NCI-H226 (cell line): Measurements from ENCODE around the gene SDK1.

Experiments used
- DNase-seq: peaks from one replicate; pipeline ENCODE4 v3.0.0-alpha.2; 2015

Gene SDK1

DNA sequence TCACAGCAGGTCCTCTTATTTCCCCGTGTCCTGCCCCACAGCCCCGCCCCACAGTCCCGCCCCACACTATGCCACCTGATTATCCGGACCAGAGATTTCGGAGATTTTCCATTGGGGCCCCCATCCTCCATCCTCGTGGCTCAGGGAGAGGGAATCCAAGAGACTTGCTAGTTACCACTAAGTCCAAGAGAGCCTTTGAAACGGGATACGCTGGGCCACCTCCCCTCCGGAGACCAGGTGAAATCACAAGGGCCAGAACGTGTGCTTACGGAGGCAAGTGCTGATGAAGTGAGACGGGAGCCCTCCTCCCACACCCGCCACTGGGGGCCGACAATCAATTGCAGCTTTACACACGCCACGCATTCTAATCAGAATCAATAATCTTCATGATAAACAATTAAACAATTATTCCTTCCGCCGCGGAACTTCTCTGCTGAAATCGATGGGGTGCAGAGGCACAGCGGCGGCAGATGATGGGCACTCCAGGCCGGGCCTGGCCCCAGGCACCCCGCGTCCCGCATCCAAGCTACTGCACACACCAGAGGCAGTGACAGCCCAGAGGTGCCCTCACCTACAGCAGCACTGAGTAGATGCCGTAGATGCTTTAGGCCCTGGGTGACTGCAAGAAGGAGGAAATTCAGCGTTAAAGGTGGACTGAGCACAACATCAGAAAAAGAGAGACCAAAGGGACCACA is 847.0 kb downstream of the SDK1 start:
- DNase-seq = no peak

DNA sequence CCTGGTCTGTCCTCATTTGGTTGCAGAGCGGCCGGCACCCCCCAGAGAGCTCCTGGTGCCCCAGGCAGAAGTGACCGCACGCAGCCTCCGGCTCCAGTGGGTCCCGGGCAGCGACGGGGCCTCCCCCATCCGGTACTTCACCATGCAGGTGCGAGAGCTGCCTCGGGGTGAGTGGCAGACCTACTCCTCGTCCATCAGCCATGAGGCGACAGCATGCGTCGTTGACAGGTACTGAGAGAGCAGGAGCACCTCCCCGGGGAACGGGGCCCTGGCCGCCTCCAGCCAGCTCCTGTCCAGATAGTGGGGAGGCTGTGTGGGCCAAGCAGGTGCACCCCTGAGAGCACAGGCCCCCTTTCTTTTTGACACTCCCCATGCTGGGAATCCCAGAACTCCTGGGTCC is 848.2 kb downstream of the SDK1 start:
- no peak for DNase-seq

DNA sequence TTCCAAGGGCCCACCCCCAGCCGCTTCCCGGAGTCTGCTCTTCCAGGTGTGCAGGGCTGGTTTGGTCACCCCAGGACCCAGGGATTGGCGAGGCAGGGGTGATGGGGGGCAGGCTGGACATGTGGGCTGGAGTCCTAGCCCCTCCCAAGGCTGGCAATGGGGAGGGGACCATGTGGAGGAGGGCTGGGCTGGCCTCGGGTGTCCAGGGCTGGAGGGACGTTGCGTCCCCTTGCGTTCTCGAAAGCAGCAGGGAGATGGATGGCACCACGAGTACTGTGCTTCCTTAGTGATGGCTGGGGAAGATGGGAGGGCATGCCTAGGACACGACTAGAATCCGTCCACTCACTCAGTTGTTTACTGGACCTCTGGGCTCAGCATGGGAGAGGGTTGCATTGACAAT is 848.6 kb downstream of the SDK1 start:
- DNase-seq = no peak

DNA sequence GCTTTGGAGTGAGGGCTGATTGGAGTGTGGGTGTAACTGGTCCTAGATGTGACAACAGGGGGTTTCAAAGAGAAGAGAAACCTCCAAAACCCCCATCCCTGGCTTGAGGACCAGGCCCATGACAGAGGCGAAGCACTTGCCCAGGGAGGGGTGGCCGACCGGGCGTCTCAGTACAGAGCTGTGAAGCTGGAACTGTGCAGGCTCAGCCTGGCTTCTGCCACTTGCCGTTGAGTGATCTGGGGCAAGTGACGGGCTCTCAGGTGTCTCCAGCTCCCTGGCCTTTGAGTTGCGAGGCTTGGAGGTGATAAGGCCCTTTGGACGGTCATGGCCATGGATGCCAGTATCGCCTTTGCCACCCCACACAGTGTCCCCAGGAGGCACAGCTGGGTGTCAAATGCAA is 849.7 kb downstream of the SDK1 start:
- no peak for DNase-seq

DNA sequence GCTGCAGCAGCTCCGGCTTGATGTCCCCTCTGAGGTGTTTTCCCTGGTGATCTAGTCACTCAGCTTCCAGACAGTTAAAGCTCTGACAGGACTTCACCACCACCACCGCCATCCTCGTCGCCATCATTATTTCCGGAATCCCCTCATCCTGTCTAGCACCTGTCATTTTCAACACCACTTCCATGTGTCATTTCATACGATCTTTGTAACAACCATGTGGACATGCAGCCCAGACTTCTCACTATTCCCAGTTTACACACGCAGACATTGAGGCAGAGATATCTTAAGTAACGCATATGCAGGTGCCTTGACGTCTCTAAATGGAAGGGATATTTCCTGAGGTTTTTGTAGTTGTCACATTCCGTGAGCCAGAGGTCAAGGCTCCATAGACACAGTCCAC is 850.5 kb downstream of the SDK1 start:
- DNase-seq = no peak

DNA sequence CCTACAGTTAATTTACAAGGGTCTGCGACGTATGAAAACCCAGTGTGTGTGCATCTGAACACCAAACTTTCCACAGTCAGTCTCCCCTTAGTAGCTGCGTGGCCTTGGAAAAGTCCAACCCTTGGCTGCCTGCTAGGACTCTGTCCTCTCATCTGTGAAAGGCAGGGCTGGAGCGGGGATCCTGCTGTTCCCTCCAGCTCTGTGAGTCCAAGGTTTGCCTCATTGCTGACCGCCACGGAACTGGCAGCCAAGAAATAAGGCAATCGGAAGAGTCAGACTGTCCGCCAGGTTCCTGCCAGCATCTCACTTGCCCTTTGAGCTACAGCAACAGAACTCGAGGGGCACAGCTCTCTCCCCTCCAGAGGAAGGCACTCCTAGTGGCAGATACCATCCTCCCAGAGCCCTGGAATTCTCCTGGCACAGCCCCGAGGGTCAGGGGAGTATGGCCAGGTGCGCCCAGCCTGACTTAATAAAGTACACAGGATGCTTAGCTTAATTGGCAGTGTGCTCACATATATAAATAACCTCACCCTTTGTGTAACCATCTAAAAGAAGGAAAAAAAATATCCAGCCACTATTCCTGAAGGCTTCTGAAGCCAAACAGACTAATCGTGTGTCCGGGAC is 851.0 kb downstream of the SDK1 start:
- DNase-seq = no peak

DNA sequence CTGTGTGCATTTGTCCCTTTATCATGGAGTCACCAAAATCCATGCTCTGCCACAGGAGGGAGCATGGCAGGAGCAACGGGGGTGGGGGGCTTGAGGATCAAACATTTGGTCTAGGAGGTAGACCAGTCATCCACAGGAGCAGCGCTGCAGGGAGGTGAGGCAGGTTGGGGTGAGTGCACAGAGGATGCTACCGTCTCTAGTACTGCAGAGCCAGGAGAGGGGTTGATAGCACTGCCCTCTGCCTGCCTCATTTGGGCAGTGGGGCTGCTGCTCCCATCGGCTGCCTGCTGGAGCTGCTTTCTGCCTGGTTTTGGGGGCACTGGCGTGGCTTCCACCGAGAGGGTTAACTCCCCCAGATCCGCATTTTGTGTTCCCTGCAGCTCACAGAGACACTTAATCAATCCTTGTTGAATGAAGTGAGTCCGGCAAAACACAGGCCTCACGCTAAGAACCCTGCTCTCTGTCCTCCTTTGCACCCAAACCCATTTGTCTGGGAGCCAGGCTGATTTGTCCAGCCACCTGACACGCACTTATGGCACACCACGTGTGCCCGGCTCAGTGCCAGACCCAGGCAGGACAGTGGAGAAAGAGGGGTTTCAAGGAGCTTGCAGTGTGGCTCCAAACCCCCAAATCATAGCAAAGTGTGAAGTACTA is 854.0 kb downstream of the SDK1 start:
- no peak for DNase-seq

DNA sequence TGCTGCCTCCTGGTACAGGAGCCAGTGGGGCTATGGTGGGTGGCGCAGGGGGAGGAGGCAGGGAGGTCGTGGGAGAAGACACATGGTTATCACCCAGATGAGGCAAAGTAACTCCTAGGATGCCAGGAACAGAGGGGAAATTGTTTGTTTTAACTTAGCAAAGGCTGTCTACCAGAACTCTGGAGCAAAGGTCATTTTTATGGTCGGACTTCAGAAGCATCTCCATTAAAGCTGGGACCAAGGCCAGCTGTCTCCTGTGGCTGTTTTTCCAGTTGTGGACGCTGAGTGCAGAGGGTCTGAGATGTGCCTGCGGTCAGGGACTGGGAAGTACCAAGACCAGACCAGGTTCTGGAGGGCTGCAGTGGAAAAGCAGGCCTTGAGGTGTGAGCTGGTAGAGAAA is 855.1 kb downstream of the SDK1 start:
- DNase-seq = no peak

DNA sequence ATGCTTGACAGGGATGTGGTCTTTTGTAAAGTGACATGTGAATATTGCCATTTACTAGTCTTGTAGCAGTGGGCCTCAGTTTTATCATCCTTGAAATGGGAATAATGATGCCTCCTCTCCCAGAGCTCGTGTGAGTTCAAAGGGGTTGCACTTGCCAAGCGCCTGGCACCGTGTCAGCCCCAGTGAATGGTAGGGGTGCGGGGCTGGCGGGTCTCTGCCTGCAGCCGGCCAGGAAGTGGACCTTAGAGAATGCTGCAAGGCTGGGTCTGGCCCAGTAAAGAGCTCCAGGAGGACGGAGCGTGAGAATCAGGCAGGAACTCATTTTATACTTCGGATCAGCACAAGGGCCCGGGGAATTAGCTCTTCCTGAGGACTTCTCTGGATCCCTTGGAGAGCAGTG is 856.6 kb downstream of the SDK1 start:
- no peak for DNase-seq

DNA sequence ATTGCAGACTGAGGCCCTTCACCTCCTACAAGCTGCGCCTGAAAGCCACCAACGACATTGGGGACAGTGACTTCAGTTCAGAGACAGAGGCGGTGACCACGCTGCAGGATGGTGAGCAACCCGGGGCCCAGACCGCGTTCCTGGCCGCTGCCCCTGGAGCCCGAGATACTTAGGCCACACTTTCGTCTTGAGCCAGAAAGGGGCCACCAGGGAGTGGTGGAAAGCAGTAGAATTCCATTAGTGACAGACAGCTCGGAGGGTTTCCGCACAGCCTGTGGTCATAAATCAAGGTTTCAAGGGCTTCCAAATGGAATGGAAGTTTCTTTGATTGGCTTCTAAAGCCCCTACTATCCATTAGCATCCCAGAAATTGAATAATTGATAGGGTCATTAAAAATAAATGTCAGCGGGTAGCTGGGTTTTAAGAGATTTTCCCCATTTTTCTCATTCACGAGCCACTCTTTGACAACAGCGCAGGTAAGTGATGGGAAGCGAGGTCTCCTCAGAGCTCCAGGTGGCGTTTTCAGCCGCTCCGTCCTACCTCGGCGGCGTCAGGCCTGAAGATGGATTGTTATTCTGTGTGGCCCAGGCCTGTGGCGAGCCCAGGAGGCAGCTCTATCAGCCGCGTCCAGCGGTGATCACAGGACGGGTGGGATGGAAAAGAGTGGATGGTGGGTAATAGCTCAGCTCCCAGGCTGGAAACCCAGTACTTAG is 857.5 kb downstream of the SDK1 start:
- DNase-seq = no peak

DNA sequence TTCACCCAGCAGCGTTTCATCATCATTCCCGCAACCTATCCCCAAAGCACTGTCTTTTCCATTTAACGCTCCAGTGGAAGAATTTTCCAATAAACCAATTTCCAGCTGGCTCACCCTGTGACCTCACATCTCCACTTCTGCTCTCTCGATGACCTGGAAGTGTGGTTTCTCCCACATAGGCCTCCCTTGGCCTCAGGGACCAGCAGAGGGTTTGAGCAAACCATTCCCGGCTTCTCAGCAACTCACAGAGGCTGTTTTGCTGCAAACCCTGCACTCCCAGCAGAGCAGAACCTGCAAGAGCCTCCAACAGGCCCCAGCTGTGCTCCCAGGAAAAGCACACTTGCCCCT is 858.1 kb downstream of the SDK1 start:
- peak; percentile 39 for DNase-seq

DNA sequence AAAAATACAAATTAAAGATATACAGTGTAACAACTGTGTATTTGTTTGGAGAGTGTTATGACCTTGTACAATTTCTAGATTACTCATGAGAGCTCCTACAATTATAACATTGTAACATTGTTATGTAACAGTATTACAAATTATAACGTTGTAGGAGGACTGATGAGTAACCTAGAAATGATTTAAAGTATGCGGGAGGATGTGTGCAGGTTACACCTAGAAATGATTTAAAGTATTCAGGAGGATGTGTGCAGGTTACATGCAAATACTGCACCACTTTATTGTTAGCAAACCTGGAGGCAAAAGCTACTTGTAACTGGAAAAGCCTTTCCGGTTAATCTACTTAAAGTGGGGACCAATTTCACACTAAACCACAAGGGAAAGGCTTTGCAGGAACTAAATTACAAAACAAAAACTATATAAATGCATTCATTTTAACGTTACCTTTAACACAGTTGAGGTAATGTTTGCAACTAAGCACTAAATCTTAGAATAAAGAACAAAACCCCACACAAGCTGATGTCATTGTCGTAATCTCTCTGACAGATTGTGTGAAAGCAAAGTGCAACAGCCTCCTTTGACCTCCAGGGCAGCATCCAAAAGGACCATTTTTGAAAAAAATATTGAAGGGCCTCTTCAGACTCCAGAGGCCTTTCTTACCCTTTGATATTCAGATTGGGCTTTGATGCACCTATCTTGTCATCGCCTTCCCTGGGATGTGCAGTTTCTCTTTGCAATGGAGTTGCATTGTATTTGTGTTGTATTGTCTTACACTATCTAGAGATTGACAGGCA is 858.9 kb downstream of the SDK1 start:
- peak; percentile 89 for DNase-seq

DNA sequence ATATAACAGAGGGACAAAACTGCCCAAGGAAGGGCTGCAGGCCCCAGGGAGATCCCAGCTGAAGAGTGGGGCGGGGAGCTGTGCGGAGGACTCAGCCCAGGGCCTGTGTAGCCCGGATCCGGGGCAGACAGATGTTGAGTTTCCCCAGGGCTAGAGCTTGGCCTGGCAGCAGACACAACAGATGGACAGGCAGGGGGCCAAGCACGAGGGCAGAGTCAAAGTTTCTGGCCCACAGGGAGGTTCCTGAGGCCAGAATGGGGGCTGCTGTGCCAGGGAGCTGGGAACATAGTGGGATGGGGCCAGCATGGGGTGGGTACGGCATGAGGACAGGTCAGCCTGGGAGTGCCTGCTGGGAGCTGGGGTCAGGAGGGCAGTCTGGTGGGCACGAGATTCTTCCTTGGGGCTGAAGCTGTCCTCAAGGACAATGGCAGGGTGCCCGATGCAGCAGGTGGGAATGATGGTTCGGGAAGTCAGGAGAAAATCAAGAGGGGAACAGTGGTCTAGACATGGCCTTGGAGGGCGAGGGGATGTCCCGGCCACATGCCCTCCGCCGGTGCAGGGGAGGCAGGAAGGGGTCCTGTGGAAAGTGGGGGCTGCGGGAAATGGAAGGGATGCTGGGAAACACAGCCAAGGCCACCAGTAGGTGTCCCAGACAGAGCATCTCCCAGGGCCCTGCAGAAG is 862.0 kb downstream of the SDK1 start:
- DNase-seq = no peak

DNA sequence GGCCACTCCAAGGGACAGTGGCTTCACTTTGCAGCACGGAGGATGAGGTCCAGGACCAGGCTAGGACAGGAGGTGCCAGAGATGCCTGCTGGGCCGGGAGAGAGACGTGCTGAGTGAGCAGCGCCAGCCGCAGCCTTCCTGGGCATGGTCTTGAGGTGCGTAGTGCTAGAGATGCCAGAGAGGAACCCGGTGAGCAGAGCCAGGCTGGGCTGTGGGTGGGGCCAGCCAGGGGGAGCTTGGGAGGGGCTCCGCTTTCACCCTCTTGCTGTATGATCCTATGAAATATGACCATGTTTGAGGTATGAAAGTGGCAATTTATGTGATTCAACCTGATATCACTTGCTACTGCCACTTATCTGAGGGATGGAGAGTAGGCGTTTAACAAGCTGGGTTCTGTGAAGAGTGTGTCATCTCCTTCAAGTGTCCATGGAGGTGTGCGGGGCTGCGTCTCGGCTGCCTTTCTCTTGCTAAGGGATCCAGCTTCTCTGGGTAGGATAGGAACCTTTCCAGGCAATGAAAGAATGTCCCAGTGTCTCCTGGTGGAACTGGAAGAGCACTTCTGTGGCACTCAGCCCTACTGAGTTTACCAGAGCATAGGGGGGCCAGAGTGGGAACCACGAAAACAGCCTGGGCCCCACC is 862.6 kb downstream of the SDK1 start:
- no peak for DNase-seq

DNA sequence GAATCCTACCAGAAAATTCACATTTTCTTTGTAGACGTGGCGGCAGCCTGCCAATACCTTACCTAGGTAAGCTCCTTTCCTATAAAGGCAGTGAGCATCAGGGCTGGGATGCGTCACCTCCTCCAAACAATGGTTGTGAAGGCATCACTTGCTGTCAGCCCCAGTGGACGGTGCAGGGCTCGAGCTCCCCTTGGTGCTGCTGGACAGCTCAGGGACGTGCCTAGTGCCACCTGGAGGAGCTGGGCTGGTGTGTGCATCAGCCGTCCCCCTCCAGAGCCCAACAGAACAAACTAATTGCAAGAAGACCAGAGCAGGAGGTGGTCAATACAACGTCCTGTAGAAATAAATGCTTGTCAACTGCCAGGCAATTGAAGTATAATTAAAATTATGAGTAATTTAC is 863.5 kb downstream of the SDK1 start:
- no peak for DNase-seq

DNA sequence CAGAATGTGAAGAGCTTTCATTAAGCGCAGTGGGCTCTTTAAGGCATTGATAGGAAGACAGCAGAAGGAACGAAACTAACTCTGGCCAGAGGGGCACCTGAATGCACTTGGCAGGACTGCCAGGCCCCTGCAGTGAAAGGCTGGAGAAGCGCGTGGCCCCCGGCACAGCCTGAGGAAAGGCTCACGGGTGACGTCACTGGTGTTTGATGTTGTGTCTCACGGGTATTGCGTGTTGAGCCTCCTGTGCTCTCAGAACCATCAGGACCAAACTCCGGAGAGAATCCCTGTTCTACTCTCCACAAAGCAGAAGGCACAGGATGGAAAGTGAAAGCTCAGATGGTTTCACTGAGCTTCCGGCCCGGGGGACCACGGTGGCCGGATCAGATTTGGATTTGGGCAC is 865.3 kb downstream of the SDK1 start:
- no peak for DNase-seq

DNA sequence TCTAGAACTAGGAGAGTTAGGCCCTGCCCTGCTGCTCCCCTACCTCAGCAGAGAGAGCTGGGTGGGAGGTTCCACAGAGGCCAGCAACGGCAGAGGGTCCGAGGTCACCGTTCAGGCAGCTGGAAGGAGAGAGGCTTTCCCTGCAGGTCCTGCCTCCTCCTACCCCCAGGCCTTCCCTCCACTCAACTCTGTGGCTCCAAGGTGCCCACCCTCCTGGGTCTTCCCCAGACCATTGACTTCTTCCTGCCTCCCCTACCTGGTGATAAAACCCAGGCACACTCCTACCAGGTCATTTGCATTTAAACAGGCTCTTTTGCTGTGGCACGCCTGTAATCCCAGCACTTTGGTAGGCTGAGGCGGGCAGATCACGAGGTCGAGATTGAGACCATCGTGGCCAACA is 865.8 kb downstream of the SDK1 start:
- DNase-seq = no peak

DNA sequence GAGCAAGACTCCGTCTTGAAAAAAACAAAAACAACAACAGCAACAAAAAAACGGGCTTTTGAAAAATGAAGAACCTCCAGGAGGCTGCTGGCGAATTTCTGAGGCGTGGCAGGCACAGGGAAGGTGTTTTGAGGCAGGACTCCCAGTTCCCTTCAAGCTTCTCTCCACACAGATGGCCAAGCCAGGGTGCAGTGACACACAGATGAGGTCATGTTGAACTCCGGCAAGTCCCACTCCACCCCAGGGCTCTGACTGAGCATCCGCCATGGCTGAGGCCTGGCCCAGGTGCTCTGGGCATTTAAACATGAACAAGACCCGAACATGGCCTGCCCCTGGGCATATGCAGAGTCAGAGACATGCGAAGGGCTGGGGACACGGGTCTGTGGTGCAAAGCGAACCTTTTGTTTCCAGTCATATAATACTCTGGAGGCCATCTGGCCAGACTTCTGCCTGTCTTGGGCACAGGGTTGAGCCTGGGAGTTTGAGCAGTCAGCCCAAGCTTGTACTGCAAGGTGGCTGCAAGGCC is 866.4 kb downstream of the SDK1 start:
- no peak for DNase-seq

DNA sequence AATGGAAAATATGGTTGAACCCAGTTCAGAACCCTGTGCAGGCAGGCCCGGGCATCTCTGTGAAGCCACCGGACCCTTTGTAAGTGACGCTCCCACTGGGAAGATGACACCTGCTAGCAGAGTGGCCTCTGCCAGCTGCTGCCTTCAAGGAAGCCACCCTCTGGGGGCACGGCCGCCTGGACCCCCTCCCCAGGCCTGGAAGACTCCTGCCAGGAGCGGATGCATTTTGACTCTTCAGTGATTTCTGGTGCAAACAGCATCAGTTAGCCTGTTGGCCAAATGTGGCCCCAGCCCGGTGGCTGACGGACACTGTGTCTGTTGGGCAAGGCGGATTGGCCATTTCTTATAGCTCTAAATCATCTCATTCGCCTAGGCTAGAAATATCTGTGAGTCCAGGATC is 867.0 kb downstream of the SDK1 start:
- DNase-seq = no peak

DNA sequence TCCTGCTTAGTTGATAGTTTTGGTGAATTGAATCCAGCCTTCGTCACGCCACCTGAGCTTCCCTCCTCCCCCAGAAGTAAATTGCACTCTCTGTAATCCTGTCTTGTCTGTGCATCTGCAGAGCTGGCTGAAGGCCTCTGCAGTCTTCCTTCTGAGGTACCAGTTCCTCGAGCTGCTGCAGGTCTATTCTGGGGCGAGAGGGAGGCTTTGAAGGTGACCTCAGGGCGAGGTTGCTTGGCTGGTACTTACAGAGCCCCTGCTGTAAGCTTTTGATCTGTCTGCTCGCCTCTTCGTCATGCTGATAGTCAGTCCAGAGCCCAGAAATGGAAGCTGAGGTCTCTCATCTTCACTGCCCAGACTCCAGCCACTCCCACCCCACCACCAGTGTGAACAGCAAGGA is 867.5 kb downstream of the SDK1 start:
- no peak for DNase-seq

DNA sequence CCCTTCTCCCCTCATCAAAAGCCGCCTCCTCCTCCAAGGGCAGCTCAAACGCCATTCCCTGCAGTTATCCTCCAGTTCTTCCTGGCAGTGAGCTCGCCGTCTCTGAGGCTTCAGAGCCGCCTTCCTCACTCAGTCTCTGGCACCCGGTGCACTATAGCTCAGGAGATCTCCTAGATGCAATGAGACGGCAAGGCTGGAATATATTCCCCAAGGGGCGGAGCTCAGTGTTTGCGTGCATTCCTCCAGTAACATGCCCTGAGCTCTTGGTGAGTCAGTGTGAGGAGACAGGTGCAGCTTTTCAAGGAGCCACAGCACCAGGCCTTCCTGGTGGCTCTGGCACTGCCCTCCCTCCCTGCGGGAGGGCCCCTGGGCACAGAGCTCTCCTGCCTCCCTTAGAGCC is 868.4 kb downstream of the SDK1 start:
- DNase-seq = peak; percentile 73
